Stimulated activated naive CD8-positive, alpha-beta T cell treated with anti-CD3 and anti-CD28 coated beads, Interleukin-15, Interleukin-2, amounts not matched to agents 100 ng/mL and 50 ng/mL, for 24 hours (primary cell): Measurements from ENCODE around the gene ONECUT3.

ENCODE experiments used
- H3K27ac Mint-ChIP-seq: one replicate; pipeline ENCODE4 v1.8.0; 2021; ENCODE audit warnings: mild to moderate bottlenecking, mixed read lengths
- H3K27me3 Mint-ChIP-seq: one replicate; pipeline ENCODE4 v1.8.0; 2021; ENCODE audit warnings: mixed read lengths
- H3K36me3 Mint-ChIP-seq: one replicate; pipeline ENCODE4 v1.8.0; 2021; ENCODE audit warnings: low read depth, mixed read lengths
- H3K4me1 Mint-ChIP-seq: one replicate; pipeline ENCODE4 v1.8.0; 2021; ENCODE audit warnings: low read depth, mixed read lengths
- H3K4me3 Mint-ChIP-seq: one replicate; pipeline ENCODE4 v1.8.0; 2021; ENCODE audit warnings: mild to moderate bottlenecking, mixed read lengths
- H3K9me3 Mint-ChIP-seq: one replicate; pipeline ENCODE4 v1.8.0; 2021; ENCODE audit warnings: mixed read lengths

Gene ONECUT3

GRCh38 chr19:1828279-1829238 lies 75.3 kb downstream of the ONECUT3 start:
- H3K4me3 Mint-ChIP-seq = no peak overlapping the region
- no peak overlapping the region for H3K27ac Mint-ChIP-seq
- H3K27me3 Mint-ChIP-seq = no peaks in the 10 kb centered on the region
- H3K36me3 Mint-ChIP-seq = peaks cover 8% of the 10 kb centered on the region
- H3K4me1 Mint-ChIP-seq = no peaks in the 10 kb centered on the region
- no peaks in the 10 kb centered on the region for H3K9me3 Mint-ChIP-seq

- Mint-ChIP-seq H3K9me3 (no peaks in the 10 kb centered on the region), H3K4me3 (no peak overlapping the region), H3K36me3 (peaks cover 4% of the 10 kb centered on the region)
Observed at GRCh38 chr19:1829958-1830357, 76.7 kb downstream of the ONECUT3 start.

GRCh38 chr19:1830568-1830967 lies 77.3 kb downstream of the ONECUT3 start:
- H3K4me3 Mint-ChIP-seq = no peak overlapping the region
- H3K27me3 Mint-ChIP-seq = no peaks in the 10 kb centered on the region
- no peaks in the 10 kb centered on the region for H3K4me1 Mint-ChIP-seq
- peaks cover 4% of the 10 kb centered on the region for H3K36me3 Mint-ChIP-seq
- H3K9me3 Mint-ChIP-seq = no peaks in the 10 kb centered on the region
- no peak overlapping the region for H3K27ac Mint-ChIP-seq

More at GRCh38 chr19:1829958-1830357, 76.7 kb downstream of the ONECUT3 start:
- no peak overlapping the region for H3K27ac Mint-ChIP-seq
- no peaks in the 10 kb centered on the region for H3K27me3 Mint-ChIP-seq
- no peaks in the 10 kb centered on the region for H3K4me1 Mint-ChIP-seq
